HG02870 (cell line): ENCODE measurements around the gene ANGPTL1.

ENCODE experiments used
- ATAC-seq: cut with Tn5 transposase; IDR thresholded peaks from one replicate; pipeline ENCODE4 v1.9.1; 2021; ENCODE audit warnings: mild to moderate bottlenecking, moderate library complexity; ENCODE audit not compliant: unreplicated experiment

Gene ANGPTL1

GRCh38 chr1:178870944-178871343 is at the start of gene ANGPTL1:
ANGPTL1 (minus strand) TSS chr1:178871077; CDS start chr1:178865776, 5,301 bp downstream.
- no peak for ATAC-seq

- ATAC-seq, result no peak
Measured at GRCh38 chr1:178919581-178919980, 48.7 kb upstream of the ANGPTL1 start.

- no peak for ATAC-seq
Measured at GRCh38 chr1:178918955-178919354, 48.1 kb upstream of the ANGPTL1 start.

GRCh38 chr1:178918308-178918707 is 47.4 kb upstream of the ANGPTL1 start:
- ATAC-seq, result no peak

- ATAC-seq, result no peak
Measured at GRCh38 chr1:178916448-178917174, 45.7 kb upstream of the ANGPTL1 start.

GRCh38 chr1:178912597-178912996 is 41.7 kb upstream of the ANGPTL1 start:
- no peak for ATAC-seq

GRCh38 chr1:178910023-178910422 is 39.1 kb upstream of the ANGPTL1 start:
- no peak for ATAC-seq

- no peak for ATAC-seq
Measured at GRCh38 chr1:178908358-178908757, 37.5 kb upstream of the ANGPTL1 start.

GRCh38 chr1:178901482-178902125 is 30.7 kb upstream of the ANGPTL1 start:
- no peak for ATAC-seq

GRCh38 chr1:178899402-178899801 is 28.5 kb upstream of the ANGPTL1 start:
- ATAC-seq, result no peak

- no peak for ATAC-seq
Measured at GRCh38 chr1:178898401-178898800, 27.5 kb upstream of the ANGPTL1 start.

GRCh38 chr1:178895928-178896327 is 25.1 kb upstream of the ANGPTL1 start:
- no peak for ATAC-seq

- no peak for ATAC-seq
Measured at GRCh38 chr1:178886551-178886950, 15.7 kb upstream of the ANGPTL1 start.

GRCh38 chr1:178885869-178886268 is 15.0 kb upstream of the ANGPTL1 start:
- ATAC-seq, result no peak

- ATAC-seq, result no peak
Measured at GRCh38 chr1:178881950-178882349, 11.1 kb upstream of the ANGPTL1 start.

GRCh38 chr1:178877896-178878295 is 7.0 kb upstream of the ANGPTL1 start:
- no peak for ATAC-seq

- ATAC-seq, result no peak
Measured at GRCh38 chr1:178875936-178876335, 5.1 kb upstream of the ANGPTL1 start.

GRCh38 chr1:178874966-178875365 is 4.1 kb upstream of the ANGPTL1 start:
- ATAC-seq, result no peak

- no peak for ATAC-seq
Measured at GRCh38 chr1:178871551-178872320, 859 bp upstream of the ANGPTL1 start.

GRCh38 chr1:178870221-178870620 is 656 bp downstream of the ANGPTL1 start:
- no peak for ATAC-seq

- no peak for ATAC-seq
Measured at GRCh38 chr1:178869119-178869697, 1.7 kb downstream of the ANGPTL1 start.
